NCI-H69 (cell line): Measurements from ENCODE around the gene SCMH1.
"Not testable (repeated sequence)": the region's sequence is repeated elsewhere in the genome, so short reads cannot be mapped to it uniquely, and the experiment has no call there.

Experiments
- DNase-seq: peaks from one replicate; lab custom pipeline; 2025; lab: John Stamatoyannopoulos, UW

The SCMH1 gene

GRCh38 chr1:41152622-41153044 lies 89.5 kb downstream of the SCMH1 start:
- no peak for DNase-seq

DNA sequence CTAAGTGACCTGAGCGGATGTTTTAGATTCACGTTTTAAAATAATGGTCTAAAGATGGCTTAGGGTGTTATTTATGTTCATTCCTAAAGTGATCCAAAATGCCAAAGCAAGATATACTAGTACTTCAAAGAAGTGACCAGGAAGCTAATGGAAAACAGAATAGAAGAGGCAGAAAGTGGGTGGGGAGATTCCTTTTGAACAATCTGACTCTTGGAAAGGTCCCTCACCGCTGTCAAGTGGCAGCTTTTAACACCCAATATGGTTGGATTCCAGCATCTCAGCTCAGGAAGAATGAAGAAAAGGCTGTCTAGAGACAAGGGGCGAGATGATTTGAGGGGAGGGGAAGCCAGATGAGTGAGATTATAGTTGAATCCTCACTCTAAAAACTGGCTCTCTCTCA lies 90.3 kb downstream of the SCMH1 start:
- DNase-seq = no peak

GRCh38 chr1:41149570-41149969 lies 92.5 kb downstream of the SCMH1 start:
- no peak for DNase-seq

GRCh38 chr1:41144285-41144684 lies 97.8 kb downstream of the SCMH1 start:
- DNase-seq = no peak

GRCh38 chr1:41138549-41138948 lies 103.6 kb downstream of the SCMH1 start:
- DNase-seq = no peak

- DNase-seq = no peak
Measured at GRCh38 chr1:41135196-41135947, 106.7 kb downstream of the SCMH1 start.

DNA sequence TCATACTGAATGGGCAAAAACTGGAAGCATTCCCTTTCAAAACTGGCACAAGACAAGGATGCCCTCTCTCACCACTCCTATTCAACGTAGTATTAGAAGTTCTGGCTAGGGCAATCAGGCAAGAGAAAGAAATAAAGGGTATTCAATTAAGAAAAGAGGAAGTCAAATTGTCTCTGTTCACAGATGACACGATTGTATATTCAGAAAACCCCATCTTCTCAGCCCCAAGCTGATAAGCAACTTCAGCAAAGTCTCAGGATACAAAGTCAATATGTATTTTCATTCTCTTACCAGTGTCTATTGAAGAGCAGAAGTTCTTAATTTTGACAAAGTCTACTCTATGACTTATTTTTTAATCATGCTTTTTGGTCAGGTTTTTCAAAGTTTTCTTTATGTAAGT lies 107.8 kb downstream of the SCMH1 start:
- not testable (repeated sequence) for DNase-seq

GRCh38 chr1:41122851-41123518 lies 119.1 kb downstream of the SCMH1 start:
- peak; percentile 19 for DNase-seq

DNA sequence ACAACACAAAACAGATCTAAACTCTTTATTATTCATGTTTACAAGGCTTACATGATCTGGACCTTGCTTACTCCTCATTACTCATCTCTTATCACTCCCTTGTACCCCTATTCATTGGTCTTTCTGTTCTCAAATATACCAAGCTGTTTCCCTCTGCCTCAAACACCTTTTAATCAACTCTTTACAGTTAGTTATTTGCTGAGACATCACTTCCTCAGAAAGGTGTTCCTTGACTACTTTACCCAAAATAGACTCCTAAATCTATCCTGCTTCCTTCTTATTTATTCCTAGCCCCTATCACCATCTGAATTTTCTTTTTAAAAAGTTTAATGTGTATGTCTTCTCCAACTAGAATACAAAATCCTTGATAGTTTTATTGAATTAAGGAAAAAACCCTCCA lies 120.0 kb downstream of the SCMH1 start:
- no peak for DNase-seq

DNA sequence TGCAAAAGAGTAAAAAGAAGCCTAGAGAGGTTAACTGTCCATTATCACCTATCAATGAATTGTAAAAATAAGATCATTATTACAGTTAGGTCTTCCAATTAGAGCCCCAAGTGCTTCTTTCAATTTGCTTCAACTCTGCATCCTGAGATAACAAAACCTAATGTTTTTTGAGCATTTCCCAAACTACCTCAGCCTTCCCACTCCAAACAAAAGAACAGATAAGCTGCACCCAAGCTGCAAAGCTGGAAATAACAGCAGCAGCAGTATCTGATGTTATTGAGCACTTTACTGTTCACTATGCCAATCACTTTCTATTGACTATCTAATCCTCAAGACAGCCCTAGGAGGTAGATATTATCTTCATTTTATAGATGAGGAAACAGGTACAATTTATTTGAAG lies 123.5 kb downstream of the SCMH1 start:
- no peak for DNase-seq

DNA sequence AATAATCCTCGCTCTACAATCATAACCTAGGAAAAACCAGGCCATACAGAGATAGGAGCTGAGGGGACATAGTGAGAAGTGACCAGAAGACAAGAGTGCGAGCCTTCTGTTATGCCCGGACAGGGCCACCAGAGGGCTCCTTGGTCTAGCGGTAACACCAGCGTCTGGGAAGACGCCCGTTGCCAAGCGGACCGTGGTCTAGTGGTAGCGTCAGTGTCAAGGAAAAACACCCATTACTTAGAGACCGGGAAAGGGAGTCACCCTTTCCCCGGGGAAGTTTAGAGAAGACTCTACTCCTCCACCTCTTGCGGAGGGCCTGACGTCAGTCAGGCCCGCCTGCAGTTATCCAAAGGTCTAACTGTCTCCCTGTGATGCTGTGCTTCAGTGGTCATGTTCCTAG lies 124.9 kb downstream of the SCMH1 start:
- DNase-seq = not testable (repeated sequence)

DNA sequence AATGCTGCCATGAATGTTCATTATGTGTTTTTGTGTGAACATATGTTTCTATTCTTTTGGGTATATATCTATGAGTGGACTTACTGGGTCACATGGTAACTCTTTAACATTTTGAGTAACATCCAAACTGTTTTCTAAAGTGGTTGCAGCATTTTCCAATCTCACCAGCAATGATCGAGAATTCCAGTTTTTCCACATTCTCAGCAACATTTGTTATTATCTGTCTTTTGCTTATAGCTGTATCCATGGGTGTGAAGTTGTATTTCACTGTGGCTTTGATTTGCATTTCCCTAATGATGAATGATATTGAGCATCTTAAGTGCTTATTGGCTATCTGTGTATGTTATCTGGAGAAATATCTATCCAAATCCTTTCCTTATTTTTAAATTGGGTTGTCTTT lies 131.4 kb downstream of the SCMH1 start:
- DNase-seq = no peak

DNA sequence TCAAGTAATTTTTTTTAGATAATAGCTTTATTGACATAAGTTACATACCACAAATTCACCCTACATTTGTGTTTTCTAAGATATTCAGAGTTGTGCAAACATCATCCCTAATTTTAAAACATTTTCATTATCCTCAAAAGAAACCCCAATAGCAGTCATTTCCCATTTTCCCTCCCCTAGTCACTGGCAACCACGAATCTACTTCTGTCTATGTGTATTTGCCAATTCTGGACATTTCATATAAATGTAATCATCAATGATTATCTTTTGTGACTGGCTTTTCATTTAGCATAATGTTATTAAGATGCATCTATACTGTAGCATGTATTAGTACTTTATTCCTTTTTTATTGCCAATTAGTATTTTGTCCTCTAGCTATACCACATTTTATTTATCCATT lies 131.8 kb downstream of the SCMH1 start:
- DNase-seq = no peak

- DNase-seq = no peak
Measured at GRCh38 chr1:41109310-41110197, 132.6 kb downstream of the SCMH1 start.

- DNase-seq = no peak
Measured at GRCh38 chr1:41108696-41109275, 133.3 kb downstream of the SCMH1 start.

DNA sequence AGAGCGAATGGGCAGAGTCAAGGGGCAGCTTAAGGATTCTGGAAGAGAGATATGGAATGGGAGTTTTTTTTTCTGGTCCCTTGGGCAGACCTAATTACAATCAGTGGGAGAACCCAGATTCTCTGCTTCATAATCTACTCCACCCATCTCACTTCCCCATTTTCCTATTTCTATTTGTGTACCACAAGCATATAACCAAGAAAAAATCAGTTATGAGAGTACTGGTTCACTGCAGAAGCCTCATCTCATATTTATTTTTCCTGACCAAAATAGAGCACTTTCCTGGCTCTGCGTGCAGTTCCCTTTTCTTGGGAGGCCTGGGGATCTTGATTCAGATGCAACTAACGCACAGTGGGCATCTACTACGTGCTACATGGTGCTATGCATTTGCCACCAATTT lies 138.3 kb downstream of the SCMH1 start:
- no peak for DNase-seq

GRCh38 chr1:41102653-41103052 lies 139.5 kb downstream of the SCMH1 start:
- DNase-seq = no peak

DNA sequence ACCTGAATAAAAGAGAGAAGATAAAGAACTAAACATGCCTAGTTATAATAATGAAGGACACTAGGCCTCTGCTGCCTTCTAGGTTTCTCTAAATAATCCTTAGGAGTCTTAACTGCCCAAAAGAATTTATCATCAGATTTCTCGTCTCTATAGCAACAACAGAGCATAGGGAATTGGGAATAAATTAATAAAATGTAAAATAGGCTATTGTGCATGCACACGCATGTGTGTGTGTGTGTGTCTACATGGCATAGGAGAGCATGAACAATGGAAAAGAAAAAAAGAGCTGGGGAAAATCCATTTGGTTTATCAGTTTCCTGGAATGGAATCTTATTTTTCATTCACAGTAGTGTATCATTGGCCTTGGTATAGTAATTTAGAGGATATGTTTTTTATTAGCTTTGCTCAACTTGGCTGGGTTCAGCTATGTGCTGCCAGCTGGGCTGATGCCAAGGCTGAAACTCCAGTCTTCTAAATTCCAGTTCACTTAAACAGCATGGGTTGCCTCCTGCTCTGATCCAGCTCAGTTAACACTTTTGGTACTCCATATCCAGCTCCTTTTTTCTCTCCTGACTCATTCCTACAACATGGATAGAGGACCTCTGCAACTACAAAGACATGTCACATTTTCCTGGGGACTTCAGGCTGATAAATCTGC lies 140.0 kb downstream of the SCMH1 start:
- no peak for DNase-seq

DNA sequence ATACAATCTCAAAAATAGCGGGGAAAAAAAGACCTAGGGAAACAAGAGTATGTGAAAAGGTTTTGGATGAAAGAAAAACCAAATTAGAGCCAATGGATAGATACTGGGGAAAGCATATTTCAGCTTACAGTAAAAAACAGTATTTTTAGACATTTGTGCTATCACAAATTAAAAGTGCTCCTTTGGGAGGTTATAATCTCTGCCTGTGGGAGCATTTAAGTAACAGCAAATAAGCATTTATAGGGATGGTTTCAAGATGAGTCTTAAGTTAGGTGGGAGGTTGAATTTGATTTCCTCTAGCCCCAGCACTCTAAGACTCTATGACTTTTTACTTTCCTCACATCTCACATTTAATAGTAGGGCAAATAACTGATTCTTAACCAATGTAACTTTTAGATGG lies 141.0 kb downstream of the SCMH1 start:
- DNase-seq = no peak

DNA sequence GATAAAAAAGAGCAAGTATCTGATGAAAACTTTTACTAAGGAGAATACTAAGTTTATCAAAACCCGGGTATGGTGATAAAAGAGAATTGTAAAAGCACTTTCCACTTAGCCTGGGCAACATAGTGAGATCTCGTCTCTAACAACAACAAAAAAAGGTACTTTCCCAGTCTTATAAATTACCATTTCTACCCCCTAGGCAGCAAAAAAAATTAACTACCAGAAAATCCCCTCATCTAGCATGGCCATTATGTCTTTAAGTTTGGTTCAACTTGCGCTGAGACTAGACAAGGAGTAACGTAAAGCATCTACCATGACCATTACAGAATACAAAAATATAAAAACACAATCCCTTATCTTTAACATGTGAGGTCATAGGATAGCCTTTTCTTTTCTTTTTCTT lies 141.9 kb downstream of the SCMH1 start:
- DNase-seq = no peak

DNA sequence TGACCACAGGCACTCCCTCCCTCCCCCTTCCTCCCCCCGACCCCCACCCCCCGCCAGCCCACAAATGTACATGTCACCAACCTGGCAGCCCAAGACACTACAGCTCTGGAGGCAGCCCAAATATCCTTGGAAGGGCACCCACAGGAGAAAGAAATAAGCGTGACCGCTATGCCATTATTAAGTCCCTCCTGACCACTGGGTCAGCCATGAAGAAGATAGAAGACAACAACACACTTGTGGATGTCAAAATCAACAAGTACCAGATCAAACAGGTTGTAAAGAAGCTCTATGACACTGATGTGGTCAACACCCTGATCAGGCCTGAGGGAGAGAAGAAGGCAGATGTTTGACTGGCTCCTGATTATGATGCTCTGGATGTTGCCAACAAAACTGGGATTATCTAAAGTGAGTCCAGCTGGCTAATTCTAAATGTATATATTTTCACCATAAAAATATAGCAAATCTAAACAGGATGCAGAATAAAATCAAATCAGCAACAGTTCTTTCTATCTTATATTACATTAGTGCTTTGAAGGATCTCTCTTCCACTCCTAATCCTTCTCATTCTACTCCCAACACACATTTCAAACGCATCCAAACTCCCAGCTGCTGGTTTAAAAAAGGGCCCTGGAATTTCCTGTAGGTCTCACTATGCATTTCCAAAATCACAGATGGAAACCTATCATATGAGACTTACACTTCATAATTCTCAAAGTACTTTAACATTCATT lies 143.2 kb downstream of the SCMH1 start:
- DNase-seq = no peak
